Subcutaneous abdominal adipose tissue (tissue), 5 donors: Measurements from ENCODE around the gene ARID5B.
A peak's percentile ranks its signal among the peaks of the same experiment; 100 is the strongest.
"Not testable (repeated sequence)": the region's sequence is repeated elsewhere in the genome, so short reads cannot be mapped to it uniquely, and the experiment has no call there.

Experiments
- H3K27ac ChIP-seq: one replicate; pipeline ENCODE4 v1.7.0; 2013; ENCODE audit warnings: low read depth, mild to moderate bottlenecking, inconsistent platforms, low read length, moderate library complexity
- H3K27me3 ChIP-seq, 5 donors: one replicate each; pipeline ENCODE4 v1.7.0; 2013; ENCODE audit warnings: low read length in 5 of 5, inconsistent platforms in 1 of 5; ENCODE audit not compliant: control insufficient read depth in 5 of 5, insufficient read depth in 4 of 5
- H3K36me3 ChIP-seq, 5 donors: one replicate each; pipeline ENCODE4 v1.7.0; 2013; ENCODE audit warnings: low read length in 5 of 5; ENCODE audit not compliant: control insufficient read depth in 5 of 5, insufficient read depth in 5 of 5
- H3K4me1 ChIP-seq, 5 donors: one replicate each; pipeline ENCODE4 v1.7.0; 2013; ENCODE audit warnings: low read length in 5 of 5, mild to moderate bottlenecking in 3 of 5, moderate library complexity in 1 of 5; ENCODE audit not compliant: control insufficient read depth in 5 of 5, insufficient read depth in 5 of 5
- H3K4me3 ChIP-seq, 5 donors: one replicate each; pipeline ENCODE4 v1.7.0; 2013; ENCODE audit warnings: low read length in 5 of 5, low read depth in 1 of 5
- H3K9ac ChIP-seq, 5 donors: one replicate each; pipeline ENCODE4 v1.7.0; 2013; ENCODE audit warnings: low read length in 5 of 5, mild to moderate bottlenecking in 4 of 5, moderate library complexity in 3 of 5
- H3K9me3 ChIP-seq, 5 donors: one replicate each; pipeline ENCODE4 v1.7.0; 2013; ENCODE audit warnings: low read length in 5 of 5; ENCODE audit not compliant: control insufficient read depth in 5 of 5
- donor health status: healthy.
- donor health status: healthy.
- donor health status: healthy.
- donor health status: healthy.
- donor health status: healthy.

Gene ARID5B

DNA sequence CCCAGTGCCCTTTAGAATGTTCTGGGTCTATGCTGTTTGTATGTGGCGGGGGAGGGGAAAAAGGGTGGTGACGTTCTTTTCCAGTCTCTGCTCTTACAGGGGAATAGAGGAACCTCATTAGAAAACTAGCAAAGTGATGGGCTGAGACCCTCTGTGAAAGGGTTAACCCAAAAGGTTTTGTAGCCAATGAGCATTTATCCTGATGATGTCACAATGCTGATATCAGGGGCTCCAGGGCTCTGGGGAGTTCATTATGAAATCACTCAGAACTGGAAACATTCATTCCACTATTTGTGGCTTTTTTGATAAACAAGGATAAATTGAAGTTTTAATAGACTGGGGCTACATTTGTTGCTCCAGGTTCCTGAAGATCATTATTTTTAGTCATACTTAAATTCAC, 71.7 kb downstream of the ARID5B start:
- Histone ChIP-seq H3K4me1 (peaks cover 3 to 50% (median 48%) of the 10 kb centered on the region in 5 donors), H3K27me3 (no peaks in the 10 kb centered on the region), H3K9ac (peak overlapping the region in 1 of 5 donors; percentile 4), H3K9me3 (no peaks in the 10 kb centered on the region), H3K27ac (peak overlapping the region; percentile 49), H3K36me3 (no peaks in the 10 kb centered on the region), H3K4me3 (no peak overlapping the region)

DNA sequence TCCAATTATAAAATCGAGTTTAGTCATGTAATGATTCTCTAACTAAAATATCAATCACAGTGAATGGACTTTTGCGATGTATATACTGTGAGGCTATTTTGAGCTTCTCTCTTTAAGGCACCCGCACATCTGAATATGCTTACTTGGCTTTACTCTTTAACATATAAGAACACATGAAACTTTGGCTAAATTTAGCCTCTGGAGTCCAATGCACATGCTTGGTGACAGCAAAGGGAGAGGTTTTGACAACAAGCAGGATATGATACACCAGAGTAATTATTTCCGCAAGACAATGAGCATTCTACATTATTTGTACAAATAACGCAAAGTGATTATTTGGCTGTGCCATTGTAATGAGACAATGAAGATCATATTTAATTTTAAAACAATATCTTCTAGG, 72.4 kb downstream of the ARID5B start:
- Histone ChIP-seq H3K27ac (peak overlapping the region; percentile 49), H3K9me3 (no peaks in the 10 kb centered on the region), H3K36me3 (no peaks in the 10 kb centered on the region), H3K9ac (peak overlapping the region in 2 of 5 donors; percentile 44 to 52), H3K4me3 (no peak overlapping the region), H3K4me1 (peaks cover 3 to 50% (median 48%) of the 10 kb centered on the region in 5 donors), H3K27me3 (no peaks in the 10 kb centered on the region)

DNA sequence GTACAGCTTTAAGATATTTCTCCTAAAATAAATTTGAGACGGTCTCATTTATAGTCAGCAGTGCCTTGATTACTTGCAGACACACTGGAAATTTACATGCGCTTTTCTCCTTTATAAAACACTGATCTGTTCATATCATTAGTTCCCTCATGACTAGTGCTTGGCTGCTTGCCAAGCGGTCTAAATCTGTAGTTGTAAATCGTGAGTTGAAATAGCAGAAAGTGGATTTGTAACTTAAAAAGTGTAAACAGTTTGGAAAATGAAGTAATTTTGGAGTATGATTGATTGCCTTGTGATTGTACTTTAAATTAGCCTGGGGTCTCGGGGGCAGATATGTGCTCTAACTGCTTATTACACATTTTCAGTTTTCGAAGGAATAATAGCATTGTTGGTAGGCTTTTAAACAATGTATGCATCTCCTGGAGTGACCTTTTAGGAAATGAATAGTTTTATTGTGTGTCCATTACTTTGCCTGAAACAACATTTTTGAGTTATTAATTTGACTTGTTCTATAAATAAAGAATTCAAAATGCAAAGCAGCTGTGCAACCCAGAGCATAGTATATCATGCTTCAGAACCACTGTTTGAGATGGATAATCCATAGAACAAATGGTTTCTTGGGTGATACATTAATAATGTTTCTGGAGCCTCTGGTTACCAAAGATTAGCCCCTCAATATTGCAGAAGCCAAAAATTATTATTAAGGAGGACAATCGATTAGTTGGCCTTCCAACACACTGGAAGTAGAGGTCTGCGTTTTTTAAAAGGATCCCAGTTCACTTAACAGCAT, 73.3 kb downstream of the ARID5B start:
- H3K9ac ChIP-seq, result peak overlapping the region in 3 of 5 donors; percentile 39 to 52 (median 44)
- peak overlapping the region; percentile 49 for H3K27ac ChIP-seq
- H3K4me1 ChIP-seq, result peaks cover 6 to 57% (median 51%) of the 10 kb centered on the region in 5 donors
- H3K27me3 ChIP-seq, result no peaks in the 10 kb centered on the region
- no peaks in the 10 kb centered on the region for H3K36me3 ChIP-seq
- no peaks in the 10 kb centered on the region for H3K9me3 ChIP-seq
- peak overlapping the region in 3 of 5 donors; percentile 13 to 33 (median 29) for H3K4me3 ChIP-seq

DNA sequence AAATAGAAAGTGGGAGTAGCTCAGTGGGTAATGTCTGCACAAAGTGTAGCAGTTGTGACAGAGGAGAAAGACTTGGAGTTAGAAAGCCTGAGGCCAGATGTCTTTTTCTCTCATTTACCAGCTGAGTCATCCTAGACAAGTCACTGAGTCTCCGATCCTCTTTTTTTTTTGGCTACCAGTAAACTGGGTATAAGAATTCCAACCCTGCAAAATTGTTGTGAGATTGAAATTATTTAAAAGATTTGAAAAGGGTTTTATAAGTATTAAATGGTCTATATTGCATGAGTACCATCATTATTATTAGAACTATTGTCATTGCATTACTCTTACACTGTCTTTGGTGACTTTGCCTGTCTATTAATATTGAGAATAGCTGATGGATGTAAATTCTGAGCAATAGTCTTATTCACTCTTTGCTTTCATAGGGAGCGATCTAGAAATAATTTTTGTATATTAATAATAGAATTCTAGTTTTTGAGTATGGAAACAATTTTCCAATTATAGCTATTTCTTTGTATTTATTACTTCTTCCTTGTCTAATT, 74.0 kb downstream of the ARID5B start:
- H3K9ac ChIP-seq, result peak overlapping the region in 3 of 5 donors; percentile 7 to 42 (median 14)
- H3K4me3 ChIP-seq, result peak overlapping the region in 1 of 5 donors; percentile 29
- H3K36me3 ChIP-seq, result no peaks in the 10 kb centered on the region
- H3K27me3 ChIP-seq, result no peaks in the 10 kb centered on the region
- H3K27ac ChIP-seq, result peak overlapping the region; percentile 49
- H3K9me3 ChIP-seq, result no peaks in the 10 kb centered on the region
- peaks cover 6 to 53% (median 48%) of the 10 kb centered on the region in 5 donors for H3K4me1 ChIP-seq

DNA sequence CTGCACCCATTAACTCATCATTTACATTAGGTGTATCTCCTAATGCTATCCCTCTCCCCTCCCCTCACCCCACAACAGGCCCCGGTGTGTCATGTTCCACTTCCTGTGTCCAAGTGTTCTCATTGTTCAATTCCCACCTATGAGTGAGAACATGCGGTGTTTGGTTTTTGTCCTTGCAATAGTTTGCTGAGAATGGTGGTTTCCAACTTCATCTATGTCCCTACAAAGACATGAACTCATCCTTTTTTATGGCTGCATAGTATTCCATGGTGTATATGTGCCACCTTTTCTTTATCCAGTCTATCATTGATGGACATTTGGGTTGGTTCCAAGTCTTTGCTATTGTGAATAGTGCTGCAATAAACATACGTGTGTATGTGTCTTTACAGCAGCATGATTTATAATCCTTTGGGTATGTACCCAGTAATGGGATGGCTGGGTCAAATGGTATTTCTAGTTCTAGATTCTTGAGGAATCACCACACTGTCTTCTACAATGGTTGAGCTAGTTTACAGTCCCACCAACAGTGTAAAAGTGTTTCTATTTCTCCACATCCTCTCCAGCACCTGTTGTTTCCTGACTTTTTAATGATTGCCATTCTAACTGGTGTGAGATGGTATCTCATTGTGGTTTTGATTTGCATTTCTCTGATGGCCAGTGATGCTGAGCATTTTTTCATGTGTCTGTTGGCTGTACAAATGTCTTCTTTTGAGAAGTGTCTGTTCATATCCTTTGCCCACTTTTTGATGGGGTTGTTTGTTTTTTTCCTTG, 75.6 kb downstream of the ARID5B start:
- H3K4me1 ChIP-seq, result peaks cover 6 to 42% (median 38%) of the 10 kb centered on the region in 5 donors
- not testable (repeated sequence) for H3K4me3 ChIP-seq, H3K36me3 ChIP-seq, H3K9me3 ChIP-seq, H3K27me3 ChIP-seq, H3K27ac ChIP-seq, H3K9ac ChIP-seq

DNA sequence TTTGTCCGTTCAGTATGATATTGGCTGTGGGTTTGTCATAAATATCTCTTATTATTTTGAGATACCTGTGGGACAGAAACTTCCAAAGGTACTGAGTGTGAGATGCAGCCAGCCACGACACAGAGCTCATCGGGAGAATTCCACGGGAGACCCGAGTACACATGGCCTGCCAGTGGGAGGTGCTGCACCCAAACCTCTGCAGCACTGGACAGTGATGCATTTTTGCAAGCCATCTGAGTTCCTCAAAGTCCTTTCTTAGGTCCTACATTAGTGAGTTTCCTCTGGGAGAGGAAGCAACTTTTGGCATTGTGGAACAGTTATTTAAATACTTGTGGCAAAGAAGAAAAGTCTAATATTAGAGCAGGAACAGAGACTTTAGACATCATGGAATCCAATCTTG, 77.5 kb downstream of the ARID5B start:
- no peak overlapping the region for H3K27ac ChIP-seq
- no peak overlapping the region for H3K9ac ChIP-seq
- H3K27me3 ChIP-seq, result no peaks in the 10 kb centered on the region
- no peaks in the 10 kb centered on the region for H3K36me3 ChIP-seq
- no peak overlapping the region for H3K4me3 ChIP-seq
- peaks cover 4 to 31% (median 28%) of the 10 kb centered on the region in 5 donors for H3K4me1 ChIP-seq
- H3K9me3 ChIP-seq, result no peaks in the 10 kb centered on the region

DNA sequence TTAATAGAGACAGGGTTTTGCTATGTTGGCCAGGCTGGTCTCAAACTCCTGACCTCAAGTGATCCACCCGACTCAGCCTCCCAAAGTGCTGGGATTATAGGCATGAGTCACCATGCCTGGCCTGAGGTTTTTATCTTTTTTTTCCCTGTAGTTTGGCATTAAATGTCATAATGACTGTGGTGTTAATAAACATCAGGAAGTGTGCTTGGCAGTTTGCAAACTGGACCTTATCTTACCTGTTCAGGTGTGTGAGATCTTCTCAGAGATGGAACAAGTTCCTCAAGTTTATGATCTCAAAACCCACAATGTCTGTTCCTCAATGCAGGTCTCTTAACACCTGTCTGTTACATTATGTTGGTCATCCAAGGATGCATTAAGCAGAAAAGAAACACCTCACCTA, 80.0 kb downstream of the ARID5B start:
- no peak overlapping the region for H3K9ac ChIP-seq
- no peaks in the 10 kb centered on the region for H3K27me3 ChIP-seq
- no peak overlapping the region for H3K4me3 ChIP-seq
- no peak overlapping the region for H3K27ac ChIP-seq
- H3K36me3 ChIP-seq, result no peaks in the 10 kb centered on the region
- no peaks in the 10 kb centered on the region for H3K9me3 ChIP-seq
- peaks cover 5 to 18% (median 12%) of the 10 kb centered on the region in 5 donors for H3K4me1 ChIP-seq

DNA sequence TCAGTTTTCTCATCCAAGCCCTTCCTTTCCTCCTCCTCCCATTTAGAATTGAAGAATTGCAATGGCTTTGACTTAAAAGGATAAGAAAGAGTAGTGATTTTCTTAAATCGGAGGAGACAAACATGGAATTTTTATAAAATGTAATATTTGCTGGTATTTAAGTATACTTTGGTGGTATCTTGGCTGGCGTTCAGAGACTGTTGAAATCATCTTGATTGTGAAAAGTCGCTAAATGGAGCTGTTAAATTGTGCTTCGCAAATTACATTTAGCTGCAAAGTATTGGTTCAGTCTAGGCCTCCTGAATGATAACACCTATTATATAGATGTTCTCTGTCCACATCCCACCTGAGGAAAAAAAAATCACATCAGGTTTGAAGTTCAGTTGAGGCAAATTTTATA, 81.8 kb downstream of the ARID5B start:
- no peaks in the 10 kb centered on the region for H3K9me3 ChIP-seq
- no peaks in the 10 kb centered on the region for H3K27me3 ChIP-seq
- H3K27ac ChIP-seq, result no peak overlapping the region
- peaks cover 8 to 36% (median 28%) of the 10 kb centered on the region in 5 donors for H3K4me1 ChIP-seq
- H3K4me3 ChIP-seq, result no peak overlapping the region
- H3K9ac ChIP-seq, result no peak overlapping the region
- H3K36me3 ChIP-seq, result no peaks in the 10 kb centered on the region

DNA sequence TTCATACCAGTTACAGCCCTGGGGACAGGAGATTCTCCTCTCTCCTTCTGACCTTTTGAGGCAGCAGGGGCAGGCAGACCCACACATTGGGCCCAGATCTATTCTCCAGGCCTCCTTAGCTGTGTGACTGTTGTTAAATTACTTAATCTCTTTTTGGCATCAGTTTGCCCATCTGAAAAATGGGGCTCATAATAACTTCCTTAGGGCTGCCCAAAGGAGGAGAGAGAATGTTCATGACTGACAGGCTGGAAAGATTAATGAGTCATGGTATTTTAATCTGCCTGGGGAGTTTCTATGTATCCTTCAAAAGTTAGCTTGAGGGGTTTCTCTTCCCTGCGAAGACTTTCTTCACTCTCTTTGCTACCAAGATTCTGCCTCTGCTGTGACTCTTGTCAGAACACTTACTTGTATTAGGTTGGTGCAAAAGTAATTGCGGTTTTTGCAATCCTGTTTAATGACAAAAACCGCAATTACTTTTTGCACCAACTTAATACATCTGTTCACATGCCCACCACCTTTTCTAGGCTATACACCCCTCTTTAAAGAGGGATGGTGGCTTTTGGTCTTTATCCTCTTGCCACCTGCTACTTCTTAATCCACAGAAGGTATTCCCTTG, 83.4 kb downstream of the ARID5B start:
- Histone ChIP-seq H3K4me1 (peaks cover 5 to 31% (median 25%) of the 10 kb centered on the region in 5 donors), H3K36me3 (no peaks in the 10 kb centered on the region), H3K9me3 (no peaks in the 10 kb centered on the region), H3K27ac (no peak overlapping the region), H3K4me3 (no peak overlapping the region), H3K27me3 (no peaks in the 10 kb centered on the region), H3K9ac (no peak overlapping the region)
